HepG2 (cell line): ENCODE measurements around the gene DUOXA1. TPM values are rescaled to one million over a fixed set of nuclear protein-coding genes. Genes with fewer than 3 reads are reported as not detected.

Experiments used
- ATAC-seq: fragments of 200-7000 bp; cut with Tn5 transposase; 3 replicates; pipeline ENCODE4 v1.9.1; 2020; ENCODE audit warnings: mild to moderate bottlenecking, moderate library complexity
- BruUV-seq: library from RNA; stranded (reverse); fragments of 400-500 nt; replicated peaks from 2 replicates; lab custom pipeline; 2021; lab: Mats Ljungman, UMichigan
- CTCF ChIA-PET: fragments of 300-600 bp; formaldehyde crosslinking; extraction: SDS; loops from one replicate; lab custom pipeline; 2021; ENCODE audit warnings: low total read pairs, inconsistent platforms, low intra/inter-chr PET ratio; lab: Yijun Ruan, JAX
- POLR2A ChIA-PET: fragments of 350-600 bp; sonication (Branson Sonifier 250); formaldehyde crosslinking; loops from one replicate; lab custom pipeline; 2020; ENCODE audit warnings: antibody characterized with exemption, inconsistent platforms; lab: Yijun Ruan, JAX
- DNase-seq: peaks from one replicate; pipeline ENCODE4 v3.0.0-alpha.2; 2015; ENCODE audit warnings: low spot score
- FAIRE-seq: peaks from 3 replicates; lab custom pipeline; 2011; peaks lifted over from hg19 to GRCh38; lab: Jason Lieb, UNC
- H2AFZ ChIP-seq: one replicate; pipeline ENCODE4 v1.6.1; 2011; ENCODE audit warnings: low read length, inconsistent platforms
- H3K27ac ChIP-seq: fragments of 300-600 bp; 3 replicates; pipeline ENCODE4 v1.8.0; 2011; ENCODE audit warnings: mixed run types, mild to moderate bottlenecking, mixed read lengths, low read length, inconsistent platforms; ENCODE audit not compliant: insufficient read depth; ENCODE audit errors: extremely low read length
- H3K27me3 ChIP-seq, 2 experiments: fragments of 200-600 bp in 1 of 2; 2 replicates in 1 of 2; 3 replicates in 1 of 2; pipeline versions ENCODE4 v1.6.0 to v1.8.0; 2011; ENCODE audit warnings: low read length in 2 of 2, mild to moderate bottlenecking in 2 of 2, moderate library complexity in 2 of 2, inconsistent platforms in 1 of 2; ENCODE audit not compliant: insufficient read depth in 2 of 2, control insufficient read depth in 1 of 2
- H3K36me3 ChIP-seq, 2 experiments: fragments of 200-600 bp in 1 of 2; replicated peaks in 1 of 2; 2 replicates in 1 of 2; 3 replicates in 1 of 2; pipeline versions ENCODE4 v1.5.1 to v1.8.0; 2011; ENCODE audit warnings: low read length in 2 of 2, inconsistent platforms in 1 of 2; ENCODE audit not compliant: insufficient read depth in 2 of 2, control insufficient read depth in 1 of 2
- H3K4me1 ChIP-seq: 2 replicates; pipeline ENCODE4 v1.5.1; 2012; ENCODE audit warnings: low read length, inconsistent platforms; ENCODE audit not compliant: insufficient read depth
- H3K4me2 ChIP-seq: 2 replicates; pipeline ENCODE4 v1.6.0; 2011; ENCODE audit warnings: low read depth, low read length, inconsistent platforms
- H3K4me3 ChIP-seq, 3 experiments: fragments of 200-600 bp in 1 of 3; sonication (generic), shearing (Covaris generic) in 1 of 3; replicated peaks in 1 of 3; 2 replicates each; pipeline ENCODE4 v1.5.1; 2011 to 2016; ENCODE audit warnings: low read length in 3 of 3, inconsistent platforms in 2 of 3, low read depth in 2 of 3, mild to moderate bottlenecking in 2 of 3, control low read depth in 1 of 3, mixed read lengths in 1 of 3; ENCODE audit not compliant: insufficient read depth in 1 of 3
- H3K79me2 ChIP-seq: one replicate; pipeline ENCODE4 v1.6.1; 2011; ENCODE audit warnings: low read length, inconsistent platforms; ENCODE audit not compliant: insufficient read depth
- H3K9ac ChIP-seq: 2 replicates; pipeline ENCODE4 v1.6.0; 2011; ENCODE audit warnings: mild to moderate bottlenecking, low read depth, low read length, inconsistent platforms; ENCODE audit not compliant: insufficient read depth
- H3K9me3 ChIP-seq: 2 replicates; pipeline ENCODE4 v1.5.1; 2012; ENCODE audit warnings: mild to moderate bottlenecking, low read length
- H4K20me1 ChIP-seq: 2 replicates; pipeline ENCODE4 v1.6.0; 2011; ENCODE audit warnings: inconsistent platforms, mild to moderate bottlenecking, low read length, moderate library complexity; ENCODE audit not compliant: insufficient read depth
- BRCA1 ChIP-seq: sonication (generic); formaldehyde crosslinking; IDR thresholded peaks from 2 replicates; pipeline ENCODE4 v1.4.0; 2020; ENCODE audit warnings: missing genetic modification reagents
- CREB3 ChIP-seq: sonication (generic); formaldehyde crosslinking; IDR thresholded peaks from 2 replicates; pipeline ENCODE4 v1.5.0; 2020; ENCODE audit warnings: missing genetic modification reagents
- GATAD1 ChIP-seq: IDR thresholded peaks from 2 replicates; pipeline ENCODE4 v1.6.1; 2016; ENCODE audit warnings: missing genetic modification reagents, missing compliant biosample characterization
- HNRNPLL ChIP-seq: fragments of 200-400 bp; formaldehyde crosslinking; IDR thresholded peaks from 2 replicates; pipeline ENCODE4 v1.6.1; 2017; ENCODE audit warnings: mild to moderate bottlenecking, low read depth, low read length; ENCODE audit not compliant: poor library complexity, severe bottlenecking
- KLF9 ChIP-seq: IDR thresholded peaks from 2 replicates; pipeline ENCODE4 v1.6.1; 2016; ENCODE audit warnings: low read depth
- POLR2AphosphoS5 ChIP-seq: IDR thresholded peaks from 2 replicates; pipeline ENCODE4 v1.6.1; 2012; ENCODE audit warnings: low read depth, low read length
- RORA ChIP-seq: sonication (generic); formaldehyde crosslinking; IDR thresholded peaks from 2 replicates; pipeline ENCODE4 v1.5.0; 2020; ENCODE audit warnings: mild to moderate bottlenecking, missing genetic modification reagents, moderate library complexity
- TEF ChIP-seq: sonication (generic); formaldehyde crosslinking; IDR thresholded peaks from 2 replicates; pipeline ENCODE4 v1.5.0; 2020; ENCODE audit warnings: missing genetic modification reagents
- TIGD3 ChIP-seq: sonication (generic); formaldehyde crosslinking; IDR thresholded peaks from 2 replicates; pipeline ENCODE4 v1.5.1; 2020; ENCODE audit warnings: mild to moderate bottlenecking, missing genetic modification reagents, borderline replicate concordance
- ZMAT3 ChIP-seq: sonication (generic); formaldehyde crosslinking; conservative IDR thresholded peaks from 2 replicates; pipeline ENCODE4 v1.7.0; 2021; ENCODE audit warnings: missing genetic modification reagents
- ZMYM4 ChIP-seq: sonication (generic); formaldehyde crosslinking; IDR thresholded peaks from 2 replicates; pipeline ENCODE4 v1.8.1; 2023; ENCODE audit warnings: mild to moderate bottlenecking, missing genetic modification reagents
- ZNF224 ChIP-seq: sonication (generic); formaldehyde crosslinking; IDR thresholded peaks from 2 replicates; pipeline ENCODE4 v1.5.0; 2020; ENCODE audit warnings: mild to moderate bottlenecking, missing genetic modification reagents
- ZNF670 ChIP-seq: sonication (generic); formaldehyde crosslinking; IDR thresholded peaks from 2 replicates; pipeline ENCODE4 v1.8.0; 2022; ENCODE audit warnings: mild to moderate bottlenecking, missing genetic modification reagents, borderline replicate concordance
- WGBS: methylation state at CpG from one replicate; pipeline ENCODE4 v1.1.6; 2017; ENCODE audit warnings: low lambda C conversion rate; 5-methylcytosine and 5-hydroxymethylcytosine counted together
- in situ Hi-C: cut with HindIII; loops from 2 replicates; pipeline ENCODE4 v1.10.0; 2017; ENCODE audit warnings: low pct_unique_long_range_greater_than_20kb; ENCODE audit not compliant: extremely low pct_ligation_motif_present
- intact Hi-C: fragments of 100-400 bp; cut with micrococcal nuclease; formaldehyde crosslinking; loops from one replicate; pipeline ENCODE4 v1.10.0; 2022; ENCODE audit not compliant: unreplicated experiment
- polyA plus RNA-seq, 8 experiments: library from polyadenylated mRNA; depleted of rRNA in 3 of 8; stranded (reverse) in 7 of 8; unstranded in 1 of 8; fragments of >200 nt; fragmentation: Illumina TruSeq in 4 of 8; extraction: Trizol in 4 of 8; gene quantifications; 2 replicates each; pipeline versions ENCODE4 v1.2.1 to v1.2.3, GENCODE V29; 2011 to 2016; ENCODE audit warnings: low read depth in 4 of 8, missing spikeins in 1 of 8, mixed read lengths in 1 of 8; ENCODE audit not compliant: insufficient read depth in 1 of 8
- total RNA-seq, 5 experiments: library from RNA; depleted of rRNA; stranded (reverse); fragments of >200 nt; fragmentation: Illumina TruSeq; extraction: Trizol; gene quantifications; 2 replicates each; pipeline ENCODE4 v1.2.3, GENCODE V29; 2016; ENCODE audit warnings: low read depth in 1 of 5

DUOXA1 gene
- total and polyA plus RNA-seq, 2 of the 13 experiments (the other 11 are each of a cell fraction or from before 2014, with no cell fraction given), result not detected

- no peak for TF ChIP-seq BRCA1 (CRISPR knock-in tag)
- TF ChIP-seq TIGD3 (CRISPR knock-in tag), result no peak
- no peak for TF ChIP-seq KLF9 (CRISPR knock-in tag)
- no peak for TF ChIP-seq ZMYM4 (CRISPR knock-in tag)
- TF ChIP-seq ZMAT3 (CRISPR knock-in tag), result no peak
- ChIA-PET POLR2A (interaction anchor here (1.2 to 2.7 kb wide), 4 partner anchors 9 to 31 kb away, joined by 3 to 13 read pairs (median 4); no protein-coding TSS in a partner anchor), CTCF (no interaction called here)
- H3K4me2 ChIP-seq, result no peak overlapping the region
- H2AFZ ChIP-seq, result no peak overlapping the region
- ATAC-seq (no peak), DNase-seq (no peak), FAIRE-seq (no peak)
- H3K27me3 ChIP-seq, result no peaks in the 10 kb centered on the region
- H3K9ac ChIP-seq, result no peak overlapping the region
- peaks cover 25% of the 10 kb centered on the region for H3K4me1 ChIP-seq
- H3K36me3 ChIP-seq, result peaks cover 11 to 27% of the 10 kb centered on the region in 2 experiments; a peak in 4 of 5 replicates
- WGBS, result 94% methylated on average over 7 of the region's 9 CpGs
- intact Hi-C loops, result no loop called here
- H3K9me3 ChIP-seq, result no peaks in the 10 kb centered on the region
- H3K27ac ChIP-seq, result no peak overlapping the region
- no peaks in the 10 kb centered on the region for H4K20me1 ChIP-seq
- H3K4me3 ChIP-seq, result no peak overlapping the region
- no peaks in the 10 kb centered on the region for H3K79me2 ChIP-seq
- in situ Hi-C loops, result no loop called here
- no TSS peak for BruUV-seq
These were observed 39.3 kb upstream of the DUOXA1 start for GRCh38 chr15:45168751-45169551.

- H3K27ac ChIP-seq, result no peak overlapping the region
- peaks cover 5 to 21% of the 10 kb centered on the region in 2 experiments; a peak in 4 of 5 replicates for H3K36me3 ChIP-seq
- TSS peak; percentile 48 for BruUV-seq
- POLR2A ChIA-PET, result interaction anchor here (1.2 to 2.7 kb wide), 4 partner anchors 9 to 32 kb away, joined by 3 to 13 read pairs (median 4); no protein-coding TSS in a partner anchor
- H3K79me2 ChIP-seq, result no peaks in the 10 kb centered on the region
- DNase-seq, result no peak
- H3K27me3 ChIP-seq, result no peaks in the 10 kb centered on the region
- FAIRE-seq, result no peak
- H3K4me3 ChIP-seq, result no peak overlapping the region
- H3K9ac ChIP-seq, result no peak overlapping the region
- no peaks in the 10 kb centered on the region for H3K9me3 ChIP-seq
- ATAC-seq, result no peak
- H3K4me2 ChIP-seq, result no peak overlapping the region
- H4K20me1 ChIP-seq, result no peaks in the 10 kb centered on the region
- intact Hi-C loops, result no loop called here
- H2AFZ ChIP-seq, result no peak overlapping the region
- in situ Hi-C loops, result no loop called here
- peaks cover 31% of the 10 kb centered on the region for H3K4me1 ChIP-seq
- CTCF ChIA-PET, result no interaction called here
- 83% methylated on average over 1 of the region's 4 CpGs for WGBS
- TF ChIP-seq GATAD1 (CRISPR knock-in tag), result no peak
- no peak for TF ChIP-seq ZNF670 (CRISPR knock-in tag)
- no peak for TF ChIP-seq ZNF224 (CRISPR knock-in tag)
- no peak for TF ChIP-seq RORA
- TF ChIP-seq HNRNPLL, result no peak
- TF ChIP-seq POLR2AphosphoS5, result no peak
- TF ChIP-seq TEF (CRISPR knock-in tag), result no peak
- no peak for TF ChIP-seq TIGD3 (CRISPR knock-in tag)
- no peak for TF ChIP-seq CREB3 (CRISPR knock-in tag)
These were observed 38.6 kb upstream of the DUOXA1 start for GRCh38 chr15:45168286-45168685.
